ENCODE measurements around the gene MRAP.

- TF ChIP-seq CTCF (IDR thresholded peaks at IDR 0.05) (no peak), POLR2A (IDR thresholded peaks at IDR 0.05) (no peak)
These were observed 16.2 kb downstream of the MRAP start for GRCh38 chr21:32314806-32315205.

Measured in adrenal gland (tissue), 5 donors.